Lower leg skin (tissue), 3 donors: ENCODE results near the gene TOP3B.

ENCODE experiments used
- CTCF ChIP-seq, 3 donors: fragments of 450-650 bp; IDR thresholded peaks; one replicate each; pipeline ENCODE4 v1.5.1; 2016; ENCODE audit warnings: antibody characterized with exemption in 3 of 3, mild to moderate bottlenecking in 3 of 3, moderate library complexity in 2 of 3
- POLR2A ChIP-seq, 2 donors: fragments of 450-650 bp; IDR thresholded peaks; one replicate each; pipeline ENCODE4 v1.6.1; 2016 to 2017; ENCODE audit warnings: antibody characterized with exemption in 2 of 2, mild to moderate bottlenecking in 1 of 2, moderate library complexity in 1 of 2

GRCh38 chr22:21951062-21951461 is 31.5 kb downstream of the TOP3B start:
- no peak for TF ChIP-seq CTCF (IDR thresholded peaks at IDR 0.05)
- no peak for TF ChIP-seq POLR2A (IDR thresholded peaks at IDR 0.05)
